Measurements from ENCODE around the gene SUN5. TPM values are rescaled to one million over a fixed set of nuclear protein-coding genes. Genes with fewer than 3 reads are reported as not detected.
"Not testable (repeated sequence)": the region's sequence is repeated elsewhere in the genome, so short reads cannot be mapped to it uniquely, and the experiment has no call there.

Gene SUN5
- total RNA-seq, 1 donor, result not detected

DNA sequence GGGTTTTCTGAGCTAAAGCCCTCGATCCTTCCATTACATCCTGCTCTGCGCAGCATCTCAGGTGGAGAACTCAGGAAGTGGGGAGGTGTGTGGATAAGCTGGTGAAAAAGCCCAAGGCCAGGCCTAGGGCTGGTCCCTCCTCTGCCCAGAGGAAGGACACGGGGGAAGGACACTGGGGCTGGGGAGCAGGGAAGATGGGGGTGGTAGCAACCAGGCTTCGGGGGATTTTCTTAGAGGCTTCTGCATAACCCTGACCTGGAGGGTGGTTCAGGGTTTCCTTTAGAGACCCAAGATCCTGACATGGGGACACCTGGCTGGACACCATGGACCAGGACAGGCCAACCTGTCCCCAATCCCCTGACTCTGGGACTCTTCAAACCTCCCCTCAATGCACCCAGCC is 37.9 kb downstream of the SUN5 start:
- H3K4me3 ChIP-seq (ENCODE audit: low read depth, low read length), result no peak overlapping the region
- TF ChIP-seq, protein P1, sequence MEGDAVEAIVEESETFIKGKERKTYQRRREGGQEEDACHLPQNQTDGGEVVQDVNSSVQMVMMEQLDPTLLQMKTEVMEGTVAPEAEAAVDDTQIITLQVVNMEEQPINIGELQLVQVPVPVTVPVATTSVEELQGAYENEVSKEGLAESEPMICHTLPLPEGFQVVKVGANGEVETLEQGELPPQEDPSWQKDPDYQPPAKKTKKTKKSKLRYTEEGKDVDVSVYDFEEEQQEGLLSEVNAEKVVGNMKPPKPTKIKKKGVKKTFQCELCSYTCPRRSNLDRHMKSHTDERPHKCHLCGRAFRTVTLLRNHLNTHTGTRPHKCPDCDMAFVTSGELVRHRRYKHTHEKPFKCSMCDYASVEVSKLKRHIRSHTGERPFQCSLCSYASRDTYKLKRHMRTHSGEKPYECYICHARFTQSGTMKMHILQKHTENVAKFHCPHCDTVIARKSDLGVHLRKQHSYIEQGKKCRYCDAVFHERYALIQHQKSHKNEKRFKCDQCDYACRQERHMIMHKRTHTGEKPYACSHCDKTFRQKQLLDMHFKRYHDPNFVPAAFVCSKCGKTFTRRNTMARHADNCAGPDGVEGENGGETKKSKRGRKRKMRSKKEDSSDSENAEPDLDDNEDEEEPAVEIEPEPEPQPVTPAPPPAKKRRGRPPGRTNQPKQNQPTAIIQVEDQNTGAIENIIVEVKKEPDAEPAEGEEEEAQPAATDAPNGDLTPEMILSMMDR (IDR thresholded peaks at IDR 0.05; ENCODE audit: insufficient read depth, low read depth, low read length), result no peak
- DNase-seq (ENCODE audit: low read depth), result no peak

DNA sequence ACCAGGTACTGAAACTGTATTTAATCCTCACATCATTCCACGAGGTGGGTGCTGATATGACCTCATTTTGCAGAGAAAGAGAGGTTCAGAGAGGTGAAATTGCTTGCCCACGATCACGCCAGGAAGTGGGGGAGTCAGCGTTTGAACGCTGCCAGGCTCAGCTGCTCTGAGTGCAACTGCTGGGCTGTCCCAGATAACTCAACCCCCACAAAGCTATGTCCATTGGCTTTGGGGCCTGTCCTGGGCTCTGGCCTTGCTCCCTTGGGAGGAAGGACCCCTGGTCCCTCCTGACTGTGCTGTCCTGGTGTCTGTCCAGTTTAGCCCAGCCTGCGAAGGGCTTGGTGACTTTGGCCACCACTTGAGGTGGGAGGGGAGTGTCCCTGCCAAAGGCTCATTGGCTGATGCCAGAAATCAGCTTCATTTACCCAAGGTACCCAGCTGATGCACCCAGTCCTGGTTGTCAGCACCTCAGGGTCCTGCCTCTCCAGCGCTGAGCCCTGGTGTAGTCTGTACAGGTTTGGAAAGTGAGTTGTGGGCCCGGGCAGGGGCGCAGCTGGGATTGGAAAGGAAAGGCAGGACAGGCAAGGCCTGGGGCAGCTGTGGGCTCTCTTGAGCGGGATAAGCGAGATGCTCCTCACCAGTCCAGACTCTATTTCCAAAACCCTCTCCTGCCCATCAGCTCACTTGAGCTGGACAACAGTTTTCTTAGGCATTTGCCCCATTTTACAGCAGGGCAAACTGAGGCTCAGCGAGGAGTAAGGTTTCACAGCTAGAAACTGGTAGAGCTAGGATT is 38.5 kb downstream of the SUN5 start:
- no peak overlapping the region for H3K4me3 ChIP-seq (ENCODE audit: low read depth, low read length)
- TF ChIP-seq, protein P1 (IDR thresholded peaks at IDR 0.05; ENCODE audit: insufficient read depth, low read depth, low read length), result no peak
- DNase-seq (ENCODE audit: low read depth), result no peak

DNA sequence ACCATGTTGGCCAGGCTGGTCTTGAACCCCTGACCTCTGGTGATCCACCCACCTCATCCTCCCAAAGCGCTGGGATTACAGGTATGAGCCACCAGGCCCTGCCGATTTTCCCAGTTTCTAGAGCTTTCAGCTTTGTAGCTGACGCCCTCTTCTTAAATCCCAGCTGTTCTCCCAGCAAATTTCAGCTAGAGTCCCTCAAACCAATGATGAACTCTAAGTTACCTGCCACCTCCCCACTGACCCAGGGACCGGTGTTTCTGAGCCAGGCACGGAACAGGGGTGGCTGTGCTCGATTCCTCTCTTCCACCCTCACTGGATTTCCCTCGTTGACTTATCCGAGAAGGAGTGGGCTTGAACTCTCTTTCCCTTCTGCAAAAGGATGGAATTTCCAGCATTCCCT is 39.1 kb downstream of the SUN5 start:
- DNase-seq (ENCODE audit: low read depth), result no peak
- H3K4me3 ChIP-seq (ENCODE audit: low read depth, low read length), result no peak overlapping the region
- TF ChIP-seq, protein P1 (IDR thresholded peaks at IDR 0.05; ENCODE audit: insufficient read depth, low read depth, low read length), result no peak

DNA sequence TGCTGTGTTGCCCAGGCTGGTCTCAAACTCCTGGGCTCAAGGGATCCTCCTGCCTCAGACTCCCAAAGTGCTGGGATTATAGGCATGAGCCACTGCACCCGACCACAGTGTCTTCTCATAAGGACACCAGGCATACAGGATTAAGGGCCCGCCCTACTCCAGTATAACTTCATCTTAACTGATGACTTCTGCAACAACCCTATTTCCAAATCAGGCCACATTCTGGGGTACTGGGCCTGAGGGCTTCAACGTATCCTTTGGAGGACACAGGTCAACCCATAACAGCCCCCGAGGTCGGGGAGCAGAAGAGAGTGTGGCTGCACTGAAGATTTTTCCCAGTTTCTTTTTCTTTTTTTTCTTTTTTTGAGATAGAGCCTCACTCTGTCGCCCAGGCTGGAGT is 39.7 kb downstream of the SUN5 start:
- TF ChIP-seq, protein P1 (IDR thresholded peaks at IDR 0.05; ENCODE audit: insufficient read depth, low read depth, low read length), result no peak
- no peak overlapping the region for H3K4me3 ChIP-seq (ENCODE audit: low read depth, low read length)
- DNase-seq (ENCODE audit: low read depth), result no peak

DNA sequence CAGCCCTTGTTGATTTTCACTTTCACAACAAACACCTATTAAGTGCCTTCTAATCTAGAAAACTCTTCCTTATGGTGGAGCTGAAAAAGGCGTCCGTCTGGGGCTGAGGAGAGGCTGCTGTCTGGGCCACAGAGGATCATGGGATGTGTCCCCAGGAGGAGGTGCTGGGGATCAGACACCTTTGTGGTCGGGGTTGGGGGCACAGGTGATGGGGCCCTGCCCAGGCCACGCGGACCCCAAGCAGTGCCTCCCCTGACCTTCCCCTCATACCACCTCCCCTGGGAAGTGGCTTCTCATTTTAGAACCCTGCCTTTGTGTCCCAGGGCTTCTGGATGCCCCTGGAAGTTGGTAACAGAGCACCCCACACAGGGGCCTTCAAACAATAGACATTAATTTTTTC is 41.1 kb downstream of the SUN5 start:
- no peak overlapping the region for H3K4me3 ChIP-seq (ENCODE audit: low read depth, low read length)
- DNase-seq (ENCODE audit: low read depth), result no peak
- TF ChIP-seq, protein P1 (IDR thresholded peaks at IDR 0.05; ENCODE audit: insufficient read depth, low read depth, low read length), result no peak

DNA sequence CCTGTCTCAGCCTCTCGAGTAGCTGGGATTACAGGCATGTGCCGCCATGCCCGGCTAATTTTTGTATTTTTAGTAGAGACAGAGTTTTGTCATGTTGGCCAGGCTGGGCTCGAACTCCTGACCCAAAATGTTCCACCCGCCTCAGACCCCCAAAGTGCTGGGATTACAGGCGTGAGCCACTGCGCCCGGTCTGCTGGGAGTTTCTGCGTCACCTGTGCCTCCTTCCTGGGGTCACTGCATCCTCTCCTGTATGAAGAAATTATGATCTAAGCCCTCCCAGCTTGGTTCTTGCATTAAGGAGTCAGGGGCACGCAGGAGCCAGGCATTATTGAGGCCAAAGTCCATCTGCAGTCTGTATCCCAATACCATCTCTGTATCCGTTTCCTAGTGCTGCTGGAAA is 41.6 kb downstream of the SUN5 start:
- not testable (repeated sequence) for H3K4me3 ChIP-seq (ENCODE audit: low read depth, low read length); DNase-seq (ENCODE audit: low read depth)

DNA sequence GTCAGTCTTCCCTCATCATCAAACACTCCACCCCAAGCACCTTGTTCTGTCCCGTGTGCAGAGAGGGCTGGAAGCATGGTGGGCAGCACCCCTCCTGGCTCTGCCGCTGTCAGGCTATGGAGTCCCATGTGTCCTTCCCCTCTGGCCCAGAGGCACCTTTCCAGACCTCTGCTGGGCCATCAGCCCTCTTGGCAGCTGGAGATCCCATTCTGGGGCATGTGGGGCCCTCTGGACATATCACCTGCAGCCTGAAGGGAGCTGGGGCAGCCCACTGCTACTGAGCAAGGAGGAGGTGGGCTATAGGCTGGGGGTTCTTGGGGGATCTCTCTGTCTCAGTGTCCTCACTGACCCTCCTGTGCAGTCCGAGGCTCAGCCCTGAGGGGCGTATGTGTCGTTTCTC is 42.2 kb downstream of the SUN5 start:
- TF ChIP-seq, protein P1 (IDR thresholded peaks at IDR 0.05; ENCODE audit: insufficient read depth, low read depth, low read length), result no peak
- no peak overlapping the region for H3K4me3 ChIP-seq (ENCODE audit: low read depth, low read length)
- no peak for DNase-seq (ENCODE audit: low read depth)
